Coronary artery (tissue), 2 donors: ENCODE data around the gene NSUN4.
A peak's percentile ranks its signal among the peaks of the same experiment; 100 is the strongest.

Experiments used
- DNase-seq: peaks from one replicate; pipeline ENCODE4 v3.0.0-alpha.2; 2017; ENCODE audit warnings: low spot score
- H3K27ac ChIP-seq, 2 donors: fragments of 200-600 bp; sonication (generic); one replicate each; pipeline ENCODE4 v1.5.1; 2016 to 2019
- H3K4me3 ChIP-seq: fragments of 200-600 bp; sonication (generic); 2 replicates; pipeline ENCODE4 v1.5.1; 2016; ENCODE audit warnings: mild to moderate bottlenecking, moderate library complexity
- TF ChIP-seq, protein P1 (sequence below): fragments of 200-600 bp; sonication (generic); IDR thresholded peaks from one replicate; pipeline ENCODE4 v1.5.1; 2019; ENCODE audit warnings: antibody characterized with exemption

NSUN4 gene

DNA sequence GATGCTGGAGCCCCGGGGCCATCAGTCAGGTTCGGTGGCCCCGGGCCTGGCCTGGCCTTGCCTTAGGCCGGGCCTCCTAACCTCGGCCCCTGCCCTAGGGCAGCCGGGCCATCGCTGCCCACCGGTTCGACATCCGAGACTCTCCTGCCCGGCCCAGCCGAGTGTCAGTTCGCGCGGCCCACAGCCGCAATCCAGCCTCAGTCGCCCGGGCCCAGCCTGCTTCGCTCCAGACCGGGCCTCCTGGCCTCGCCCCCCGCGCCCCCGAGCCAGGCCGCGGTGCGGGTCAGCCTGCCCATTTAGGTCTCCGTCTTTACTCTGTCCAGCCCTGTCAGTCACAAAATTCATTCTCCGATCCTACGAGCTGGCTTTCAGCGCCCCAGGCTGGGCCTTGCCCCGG, 38.0 kb upstream of the NSUN4 start:
- TF ChIP-seq, protein P1, sequence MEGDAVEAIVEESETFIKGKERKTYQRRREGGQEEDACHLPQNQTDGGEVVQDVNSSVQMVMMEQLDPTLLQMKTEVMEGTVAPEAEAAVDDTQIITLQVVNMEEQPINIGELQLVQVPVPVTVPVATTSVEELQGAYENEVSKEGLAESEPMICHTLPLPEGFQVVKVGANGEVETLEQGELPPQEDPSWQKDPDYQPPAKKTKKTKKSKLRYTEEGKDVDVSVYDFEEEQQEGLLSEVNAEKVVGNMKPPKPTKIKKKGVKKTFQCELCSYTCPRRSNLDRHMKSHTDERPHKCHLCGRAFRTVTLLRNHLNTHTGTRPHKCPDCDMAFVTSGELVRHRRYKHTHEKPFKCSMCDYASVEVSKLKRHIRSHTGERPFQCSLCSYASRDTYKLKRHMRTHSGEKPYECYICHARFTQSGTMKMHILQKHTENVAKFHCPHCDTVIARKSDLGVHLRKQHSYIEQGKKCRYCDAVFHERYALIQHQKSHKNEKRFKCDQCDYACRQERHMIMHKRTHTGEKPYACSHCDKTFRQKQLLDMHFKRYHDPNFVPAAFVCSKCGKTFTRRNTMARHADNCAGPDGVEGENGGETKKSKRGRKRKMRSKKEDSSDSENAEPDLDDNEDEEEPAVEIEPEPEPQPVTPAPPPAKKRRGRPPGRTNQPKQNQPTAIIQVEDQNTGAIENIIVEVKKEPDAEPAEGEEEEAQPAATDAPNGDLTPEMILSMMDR = no peak
- Histone ChIP-seq H3K27ac (peak overlapping the region; percentile 89 to 99), H3K4me3 (peak overlapping the region; percentile 97)
- DNase-seq = no peak

DNA sequence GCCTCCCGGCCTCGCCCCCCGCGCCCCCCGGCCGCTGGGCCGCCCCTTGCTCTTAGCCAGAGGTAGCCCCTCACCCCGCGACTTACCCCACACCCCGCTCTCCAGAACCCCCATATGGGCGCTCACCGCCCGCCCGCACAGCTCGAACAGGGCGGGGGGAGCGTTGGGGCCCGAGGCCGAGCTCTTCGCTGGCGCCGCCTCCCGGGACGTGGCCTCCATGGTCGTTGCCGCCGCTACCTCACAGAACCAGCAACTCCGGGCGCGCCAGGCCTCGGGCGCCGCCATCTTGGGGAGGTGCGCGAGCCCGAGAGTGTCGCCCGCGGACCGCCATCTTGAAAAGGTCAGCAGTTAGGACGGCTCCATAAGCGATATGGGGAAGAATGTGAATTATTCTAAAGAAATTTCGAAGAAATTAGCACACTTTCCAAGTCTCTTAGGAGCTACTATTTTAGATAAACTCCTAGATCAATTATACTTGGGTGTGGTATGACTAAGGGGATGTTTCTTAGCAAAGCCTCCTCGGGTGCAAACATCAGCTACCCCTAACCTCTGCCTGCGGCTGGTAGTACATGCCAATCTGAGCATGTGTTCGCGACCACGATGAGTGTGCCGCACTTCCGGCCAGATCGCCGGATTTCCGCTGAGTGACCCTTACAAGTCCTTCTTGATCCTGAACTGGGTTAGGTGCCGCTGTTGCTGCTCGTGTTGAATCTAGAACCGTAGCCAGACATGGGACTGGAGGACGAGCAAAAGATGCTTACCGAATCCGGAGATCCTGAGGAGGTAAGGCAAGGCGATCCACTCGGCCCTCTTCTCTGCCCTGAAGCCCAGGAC, 37.4 kb upstream of the NSUN4 start, which contains the start of the genes LRRC41 and UQCRH:
Gene LRRC41 (minus strand): TSS at position 579 of the 834 bp plus-strand sequence. CDS start 294 bp downstream, at position 285.
Gene UQCRH (plus strand): TSS at position 661 of the 834 bp plus-strand sequence. CDS start 69 bp downstream, at position 730.
- Histone ChIP-seq H3K27ac (peak within 1 kb of the TSS; percentile 89 to 99), H3K4me3 (peak within 1 kb of the TSS; percentile 97)
- TF ChIP-seq, protein P1 = no peak
- DNase-seq = peak; percentile 97

DNA sequence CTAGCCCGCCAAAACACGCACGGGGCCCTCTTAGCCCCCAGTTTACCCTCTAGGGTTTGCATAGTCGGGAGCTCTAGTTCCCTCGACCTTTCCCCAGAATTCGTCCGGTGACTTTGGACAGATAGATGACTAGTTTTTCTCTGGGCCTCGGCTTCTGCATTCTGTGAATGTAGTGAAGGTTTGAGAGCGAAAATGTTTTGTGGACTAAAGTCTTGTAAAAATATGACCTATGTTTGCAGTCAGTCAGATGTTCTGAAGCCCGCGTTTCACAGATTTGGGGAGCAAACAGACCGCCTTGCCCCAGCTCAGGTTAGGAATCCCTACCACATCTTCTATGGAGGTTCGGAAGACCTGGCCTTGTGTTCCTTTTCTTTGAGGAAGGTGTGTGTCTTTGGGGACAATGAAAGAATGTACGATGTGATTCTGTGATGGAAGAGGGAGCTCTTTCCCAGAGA, 36.7 kb upstream of the NSUN4 start:
- DNase-seq = no peak

DNA sequence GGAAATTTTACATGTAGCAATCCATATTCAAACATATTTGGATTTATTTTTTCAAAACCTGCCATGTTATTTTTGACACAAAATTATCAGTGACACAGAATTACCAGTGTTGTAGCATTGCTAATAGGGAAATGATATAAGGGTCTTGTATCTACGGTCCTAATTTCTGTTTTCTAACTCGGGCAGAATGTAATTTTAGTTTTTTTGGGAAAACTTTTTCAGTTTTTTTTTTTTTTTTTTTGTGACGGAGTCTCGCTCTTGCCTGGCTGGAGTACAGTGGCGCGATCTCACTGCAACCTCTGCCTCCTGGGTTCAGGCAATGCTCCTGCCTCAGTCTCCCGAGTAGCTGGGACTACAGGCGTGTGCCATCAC, 34.5 kb upstream of the NSUN4 start:
- Histone ChIP-seq H3K27ac (no peak overlapping the region), H3K4me3 (no peak overlapping the region)
- TF ChIP-seq, protein P1 = no peak
- DNase-seq = no peak

More for the DNA sequence above, 36.7 kb upstream of the NSUN4 start:
- Histone ChIP-seq H3K4me3 (peak overlapping the region; percentile 97), H3K27ac (peak overlapping the region; percentile 89 to 99)
- TF ChIP-seq, protein P1 = no peak

DNA sequence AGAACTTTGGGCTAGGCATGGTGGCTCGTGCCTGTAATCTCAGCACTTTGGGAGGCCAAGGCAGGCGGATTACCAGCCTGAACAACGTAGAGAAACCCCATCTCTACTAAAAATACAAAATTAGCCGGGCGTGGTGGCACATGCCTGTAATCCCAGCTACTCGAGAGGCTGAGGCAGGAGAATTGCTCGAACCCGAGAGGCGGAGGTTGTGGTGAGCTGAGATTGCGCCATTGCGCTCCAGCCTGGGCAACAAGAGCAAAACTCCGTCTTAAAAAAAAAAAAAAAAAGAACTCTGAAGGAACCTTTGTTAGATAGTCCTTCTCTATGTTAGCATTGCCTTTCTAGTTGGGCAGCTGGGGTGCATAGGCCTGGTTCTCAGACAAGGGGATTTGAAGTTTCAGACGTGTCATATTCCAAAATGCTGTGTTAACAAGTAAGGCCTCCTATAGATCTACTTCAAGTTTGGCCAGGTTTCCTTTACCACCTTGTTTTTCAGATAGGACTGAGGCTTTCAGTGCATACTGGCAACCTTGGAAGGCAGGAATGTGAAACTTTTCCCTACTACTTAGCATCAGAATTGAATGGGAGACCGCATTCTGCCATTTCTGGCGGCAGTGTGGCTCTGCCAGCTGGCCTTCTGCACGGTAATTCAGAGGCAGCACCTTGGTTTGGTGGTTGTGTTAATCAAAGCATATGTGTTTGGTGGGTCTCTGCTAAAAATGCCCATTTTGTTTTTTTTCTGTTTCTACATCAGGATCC, 31.0 kb upstream of the NSUN4 start:
- DNase-seq = no peak
- H3K27ac ChIP-seq = no peak overlapping the region
- TF ChIP-seq, protein P1 = no peak

DNA sequence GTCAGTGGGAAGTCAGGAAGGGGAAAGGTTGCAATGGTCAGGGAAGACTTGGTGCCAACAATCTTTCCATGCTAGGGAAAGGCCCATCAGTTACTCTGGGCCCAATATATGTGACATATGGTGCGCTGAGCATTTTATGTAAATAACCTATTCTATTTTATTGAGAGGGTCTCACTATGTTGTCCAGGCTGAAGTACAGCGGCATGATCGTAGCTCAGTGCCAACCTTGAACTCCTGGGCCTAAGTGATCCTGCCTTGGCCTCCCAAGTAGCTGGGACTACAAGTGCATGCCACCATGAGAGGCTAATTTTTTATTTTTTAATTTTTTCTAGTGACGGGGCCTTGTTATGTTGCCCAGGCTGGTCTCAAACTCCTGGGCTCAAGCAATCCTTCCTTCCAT, 30.3 kb upstream of the NSUN4 start:
- no peak for DNase-seq
- no peak overlapping the region for H3K27ac ChIP-seq
- no peak overlapping the region for H3K4me3 ChIP-seq
- TF ChIP-seq, protein P1 = no peak

More for the DNA sequence above, 31.0 kb upstream of the NSUN4 start:
- H3K4me3 ChIP-seq = no peak overlapping the region
